NCI-H1436 treated with DMSO at 0.1 percent for 48 hours (cell line): ENCODE measurements around the gene GPR35.

Experiments
- DNase-seq: peaks from one replicate; lab custom pipeline; 2025; lab: John Stamatoyannopoulos, UW

Gene GPR35

GRCh38 chr2:240589375-240589774 lies 35.9 kb upstream of the GPR35 start:
- no peak for DNase-seq

GRCh38 chr2:240589850-240590525 lies 35.3 kb upstream of the GPR35 start:
- DNase-seq, result no peak

GRCh38 chr2:240590681-240591111 lies 34.6 kb upstream of the GPR35 start:
- DNase-seq, result no peak

GRCh38 chr2:240591226-240591625 lies 34.1 kb upstream of the GPR35 start:
- no peak for DNase-seq

GRCh38 chr2:240591784-240592183 lies 33.5 kb upstream of the GPR35 start:
- no peak for DNase-seq

GRCh38 chr2:240593026-240593702 lies 32.1 kb upstream of the GPR35 start:
- no peak for DNase-seq

GRCh38 chr2:240593703-240594451 lies 31.4 kb upstream of the GPR35 start:
- DNase-seq, result no peak

- no peak for DNase-seq
These were observed 30.5 kb upstream of the GPR35 start for GRCh38 chr2:240594511-240595380.

GRCh38 chr2:240595381-240596079 lies 29.8 kb upstream of the GPR35 start:
- no peak for DNase-seq

- no peak for DNase-seq
These were observed 29.2 kb upstream of the GPR35 start for GRCh38 chr2:240596080-240596460.

- DNase-seq, result no peak
These were observed 28.8 kb upstream of the GPR35 start for GRCh38 chr2:240596491-240596931.

GRCh38 chr2:240597054-240597418 lies 28.2 kb upstream of the GPR35 start:
- DNase-seq, result no peak

GRCh38 chr2:240597419-240598181 lies 27.7 kb upstream of the GPR35 start:
- no peak for DNase-seq

- DNase-seq, result no peak
These were observed 26.9 kb upstream of the GPR35 start for GRCh38 chr2:240598311-240598911.

GRCh38 chr2:240599141-240599583 lies 26.1 kb upstream of the GPR35 start:
- no peak for DNase-seq

GRCh38 chr2:240600451-240600961 lies 24.8 kb upstream of the GPR35 start:
- no peak for DNase-seq

GRCh38 chr2:240601061-240601830 lies 24.0 kb upstream of the GPR35 start:
- no peak for DNase-seq

GRCh38 chr2:240601831-240602160 lies 23.5 kb upstream of the GPR35 start:
- DNase-seq, result no peak
